UCSD-AML1 (cell line): ENCODE data around the gene ITIH6.
"Not testable (repeated sequence)": the region's sequence is repeated elsewhere in the genome, so short reads cannot be mapped to it uniquely, and the experiment has no call there.

Source experiments
- DNase-seq: peaks from one replicate; lab custom pipeline; 2025; ENCODE audit not compliant: unreplicated experiment; lab: John Stamatoyannopoulos, UW

The ITIH6 gene

DNA sequence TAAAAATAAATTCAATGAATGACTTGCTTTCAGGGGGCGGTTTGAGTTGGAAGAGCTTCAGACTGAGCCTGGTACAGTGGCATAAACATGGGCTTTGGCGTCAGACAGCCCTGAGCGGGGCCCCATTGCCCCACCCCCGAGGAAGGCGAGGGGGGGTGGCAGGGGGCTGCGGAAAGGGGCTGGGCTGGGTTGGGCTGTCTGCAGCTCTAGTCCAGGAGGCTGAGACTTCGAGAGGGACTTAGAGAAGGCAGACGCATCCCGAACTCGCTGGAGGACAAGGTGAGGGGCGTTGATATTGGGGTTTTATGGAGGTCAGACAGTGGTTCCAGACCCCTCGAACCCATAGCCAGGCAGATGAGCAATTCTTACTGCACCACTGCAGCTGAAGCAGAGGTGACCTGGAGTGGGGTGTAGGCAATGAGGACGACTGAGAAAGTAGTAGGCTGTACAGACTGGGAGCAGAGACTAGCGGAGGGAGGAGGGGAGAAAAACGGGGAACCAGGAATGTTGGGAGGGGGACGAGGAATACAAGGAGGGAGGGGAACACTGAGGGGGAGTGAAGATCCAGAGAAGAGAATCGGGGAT is 9.6 kb upstream of the ITIH6 start, which contains the start of gene MAGED2:
TSS of gene MAGED2 (plus strand) at position 222 of the 585 bp plus-strand sequence. CDS start 1,587 bp downstream, outside the sequence.
- peak; percentile 61 for DNase-seq

DNA sequence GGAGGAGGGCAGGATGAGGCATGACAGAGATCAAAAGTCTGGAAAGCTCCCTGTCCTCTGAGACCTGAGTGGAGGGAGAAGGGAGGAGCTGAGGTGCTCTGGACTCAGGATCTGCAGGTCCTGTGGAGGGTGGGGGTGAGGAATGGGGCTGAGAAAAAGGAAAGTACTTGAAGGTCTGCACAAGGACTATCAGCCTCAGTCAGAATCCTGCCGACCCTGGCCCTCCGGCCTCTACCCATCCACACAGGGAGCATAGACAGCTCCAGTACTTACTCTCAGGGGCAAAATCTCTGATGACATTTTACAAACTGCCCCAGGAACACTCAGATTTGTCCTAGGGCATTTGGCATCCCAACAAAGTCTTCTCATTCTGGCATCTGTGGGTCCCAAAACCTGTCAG is 991 bp upstream of the ITIH6 start:
- DNase-seq, result no peak

DNA sequence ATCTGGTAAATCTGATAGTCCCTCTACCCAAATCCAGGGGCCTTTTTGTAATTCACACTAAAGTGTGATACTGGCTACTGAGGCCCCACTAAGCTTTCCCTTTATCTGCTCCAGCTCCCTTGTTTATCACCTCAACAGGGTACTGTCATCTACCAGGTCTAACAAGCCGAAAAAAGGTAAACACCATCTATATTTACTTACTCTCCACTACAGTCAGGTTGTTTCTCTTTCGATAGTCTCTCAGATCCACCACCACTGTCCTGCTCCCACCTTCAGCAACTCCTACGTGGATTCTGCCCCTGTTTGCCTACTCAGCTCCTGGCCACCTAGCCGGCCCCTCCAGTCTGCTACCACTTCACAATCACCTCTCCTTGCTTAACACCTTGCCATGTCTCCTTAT is 3.3 kb downstream of the ITIH6 start:
- no peak for DNase-seq

DNA sequence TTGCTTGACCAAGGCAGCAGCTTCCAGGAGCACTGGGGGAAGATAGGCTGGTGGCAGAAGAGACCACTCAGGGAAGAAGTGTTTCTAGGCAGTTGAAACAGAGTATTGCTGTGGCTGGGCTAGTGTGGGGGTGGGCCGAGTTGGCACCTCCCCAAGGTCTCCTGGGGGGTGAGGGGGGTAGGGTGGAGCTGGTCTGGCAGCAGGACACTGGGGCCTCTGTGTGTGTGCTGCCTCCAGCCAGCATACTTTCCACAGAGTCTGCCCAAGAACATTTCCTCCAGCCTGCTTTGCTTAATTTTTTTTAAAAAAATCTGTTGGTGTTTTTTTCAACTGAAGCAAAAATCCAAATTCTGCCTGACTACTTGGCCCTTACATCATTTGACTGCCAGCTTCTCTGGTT is 4.0 kb downstream of the ITIH6 start:
- DNase-seq, result no peak

DNA sequence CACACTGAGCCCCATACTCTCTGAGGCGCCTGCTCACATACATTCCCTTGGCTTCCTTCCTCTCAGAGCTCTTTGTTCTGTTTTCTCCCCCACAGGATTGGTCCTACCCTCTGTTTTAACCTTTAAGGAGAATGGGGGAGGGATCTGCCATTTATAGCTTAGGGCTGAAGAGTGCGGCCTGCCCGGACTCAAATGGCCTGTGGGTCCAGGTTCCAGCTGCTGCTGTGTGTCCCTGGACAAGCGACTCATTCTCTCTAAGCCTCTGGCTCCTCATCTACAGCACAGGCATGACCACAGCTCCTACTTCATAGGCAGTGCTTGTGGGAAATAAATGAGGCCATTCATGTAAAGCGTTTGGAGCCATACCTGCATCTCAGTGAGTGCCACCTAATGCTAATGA is 8.7 kb downstream of the ITIH6 start:
- DNase-seq, result not testable (repeated sequence)

DNA sequence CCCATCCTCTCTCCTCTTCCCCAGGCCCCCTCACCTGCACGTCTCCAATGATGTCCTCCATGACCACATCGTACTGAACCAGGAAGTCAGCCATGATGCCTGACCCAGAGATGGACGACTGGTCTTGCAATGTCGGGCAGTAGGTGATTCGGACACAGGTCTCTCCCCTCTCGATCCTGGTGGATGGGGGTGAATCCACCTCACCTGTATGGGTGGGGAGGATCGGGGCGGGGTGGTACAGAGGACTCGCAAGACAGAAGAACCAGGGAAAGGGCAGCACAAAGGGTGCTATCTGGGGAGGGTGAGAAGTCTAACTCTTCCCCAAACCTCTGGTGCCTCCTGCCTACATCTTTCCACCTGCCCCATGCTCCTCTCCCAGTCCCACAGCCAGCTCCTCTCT is 9.6 kb downstream of the ITIH6 start:
- no peak for DNase-seq

DNA sequence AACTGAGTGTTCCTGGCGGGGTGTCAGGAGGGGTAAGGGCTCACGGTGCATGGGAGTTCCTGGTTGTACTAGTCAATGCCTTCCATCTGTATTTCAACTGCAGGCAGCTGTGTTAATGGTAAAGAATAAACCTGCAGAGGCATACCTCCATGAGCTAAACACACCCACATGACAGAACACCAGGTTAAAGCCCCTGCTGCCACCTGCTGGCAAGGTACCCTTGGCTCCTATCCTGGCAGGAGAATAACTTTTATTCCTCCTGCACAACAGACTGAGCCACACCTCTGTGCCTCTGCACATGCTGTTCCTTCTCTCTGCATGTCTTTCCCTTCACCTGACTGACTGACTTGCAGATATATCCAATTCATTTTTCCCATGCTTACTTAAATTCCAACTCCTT is 11.1 kb downstream of the ITIH6 start:
- DNase-seq, result peak; percentile 19

DNA sequence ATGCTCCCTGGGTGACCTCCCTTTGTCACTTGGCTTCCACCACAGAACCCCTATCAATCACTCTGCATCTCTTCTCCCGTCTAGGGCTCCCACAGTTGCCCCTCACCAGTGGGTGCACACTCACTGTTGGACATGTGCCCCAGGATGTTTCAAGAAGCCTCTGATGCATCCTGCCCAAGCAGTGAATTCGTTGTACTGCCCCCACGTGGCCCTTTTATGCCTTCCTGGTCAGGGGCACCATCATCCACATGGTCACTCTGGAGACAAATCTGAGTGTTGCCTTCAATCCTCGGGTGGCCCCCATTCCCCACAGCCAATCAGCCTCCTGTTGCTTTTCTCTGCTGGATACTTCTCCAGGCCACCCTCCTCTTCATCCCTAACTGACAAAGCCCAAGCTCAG is 12.2 kb downstream of the ITIH6 start:
- peak; percentile 21 for DNase-seq

DNA sequence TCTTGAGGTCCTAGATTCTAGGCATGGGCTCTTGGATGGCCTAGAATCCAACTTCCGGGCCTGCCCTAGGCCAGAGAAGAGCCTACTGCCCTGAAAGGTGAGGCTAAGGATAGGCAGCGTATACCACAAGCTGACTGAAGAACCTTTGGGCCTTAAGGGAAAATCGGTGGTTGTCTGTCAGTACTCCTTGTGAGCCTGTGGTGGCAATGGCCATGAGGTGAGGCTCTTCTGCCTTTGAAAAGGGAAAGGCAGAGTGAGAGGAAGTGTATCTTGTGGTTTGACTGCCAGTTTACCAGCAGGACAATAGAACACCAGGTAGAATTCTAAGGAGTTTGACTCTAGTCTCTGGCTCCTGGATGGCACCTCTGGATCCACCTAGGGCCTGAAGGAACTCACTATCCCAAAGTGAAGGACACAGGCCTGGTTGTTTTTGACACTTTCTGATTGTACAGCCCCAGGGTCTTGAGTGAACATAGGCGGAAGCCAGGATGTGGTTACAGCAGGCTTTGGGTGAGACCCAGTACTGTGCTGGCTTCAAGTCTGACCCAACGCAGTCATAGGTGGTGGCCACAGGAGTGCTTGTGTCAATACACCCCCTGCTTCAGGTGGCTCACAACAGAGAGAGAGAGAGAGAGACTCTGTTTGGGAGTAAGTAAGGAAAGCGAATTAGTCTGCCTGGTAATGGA is 20.9 kb downstream of the ITIH6 start:
- DNase-seq, result no peak

DNA sequence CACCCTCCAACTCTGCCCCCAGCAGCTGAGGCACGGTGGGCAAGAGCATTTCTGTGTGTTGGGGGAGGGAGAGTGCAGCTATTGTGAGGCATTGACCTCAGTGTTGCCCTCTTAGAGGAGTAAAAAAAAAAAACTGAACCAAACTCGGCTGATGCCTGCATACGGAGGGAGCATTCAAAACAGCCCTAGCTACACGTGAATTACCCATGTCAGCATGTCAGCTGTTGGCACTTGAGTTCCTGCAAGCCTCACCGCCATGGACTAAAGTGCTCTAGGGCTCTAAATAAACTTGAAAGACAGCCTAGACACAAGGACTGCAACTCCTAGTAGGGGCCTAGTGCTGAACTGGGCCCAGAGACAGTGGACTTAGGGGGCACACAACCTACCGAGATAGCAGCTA is 22.0 kb downstream of the ITIH6 start:
- DNase-seq, result no peak

DNA sequence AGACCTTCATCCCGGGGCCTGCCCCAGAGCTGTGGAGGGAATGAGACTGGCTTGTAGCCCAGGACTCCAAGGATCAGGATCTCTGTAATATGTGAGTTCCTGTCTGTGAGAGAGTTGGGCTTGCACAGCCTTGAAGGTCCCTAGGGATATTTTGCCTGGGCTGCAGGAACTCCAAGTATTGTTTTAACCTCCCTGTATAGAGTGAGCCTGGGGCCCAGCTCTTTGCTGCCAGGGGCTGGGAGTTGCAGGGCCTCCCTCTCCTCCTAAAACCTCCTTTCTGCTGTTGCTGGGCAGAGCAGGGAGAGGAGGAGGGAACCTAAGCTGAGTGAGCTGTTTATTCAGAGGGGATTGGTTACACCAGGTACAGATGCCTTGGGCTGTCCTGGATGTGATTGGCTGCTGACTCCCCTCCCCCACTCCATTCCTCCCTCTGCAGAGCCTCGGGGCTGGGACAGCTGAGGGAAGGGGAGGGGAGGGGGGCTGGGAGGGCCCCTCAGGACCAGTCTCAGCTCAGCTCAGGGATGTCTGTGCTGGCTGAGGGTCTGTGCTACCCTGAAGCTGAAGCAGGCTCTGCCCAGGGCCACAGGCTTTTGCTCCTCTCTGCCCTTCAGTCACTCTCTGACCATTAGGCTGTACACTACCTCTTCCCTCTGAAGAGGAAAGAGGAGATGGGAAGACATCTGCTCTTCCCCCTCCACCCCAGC is 23.5 kb downstream of the ITIH6 start:
- not testable (repeated sequence) for DNase-seq

DNA sequence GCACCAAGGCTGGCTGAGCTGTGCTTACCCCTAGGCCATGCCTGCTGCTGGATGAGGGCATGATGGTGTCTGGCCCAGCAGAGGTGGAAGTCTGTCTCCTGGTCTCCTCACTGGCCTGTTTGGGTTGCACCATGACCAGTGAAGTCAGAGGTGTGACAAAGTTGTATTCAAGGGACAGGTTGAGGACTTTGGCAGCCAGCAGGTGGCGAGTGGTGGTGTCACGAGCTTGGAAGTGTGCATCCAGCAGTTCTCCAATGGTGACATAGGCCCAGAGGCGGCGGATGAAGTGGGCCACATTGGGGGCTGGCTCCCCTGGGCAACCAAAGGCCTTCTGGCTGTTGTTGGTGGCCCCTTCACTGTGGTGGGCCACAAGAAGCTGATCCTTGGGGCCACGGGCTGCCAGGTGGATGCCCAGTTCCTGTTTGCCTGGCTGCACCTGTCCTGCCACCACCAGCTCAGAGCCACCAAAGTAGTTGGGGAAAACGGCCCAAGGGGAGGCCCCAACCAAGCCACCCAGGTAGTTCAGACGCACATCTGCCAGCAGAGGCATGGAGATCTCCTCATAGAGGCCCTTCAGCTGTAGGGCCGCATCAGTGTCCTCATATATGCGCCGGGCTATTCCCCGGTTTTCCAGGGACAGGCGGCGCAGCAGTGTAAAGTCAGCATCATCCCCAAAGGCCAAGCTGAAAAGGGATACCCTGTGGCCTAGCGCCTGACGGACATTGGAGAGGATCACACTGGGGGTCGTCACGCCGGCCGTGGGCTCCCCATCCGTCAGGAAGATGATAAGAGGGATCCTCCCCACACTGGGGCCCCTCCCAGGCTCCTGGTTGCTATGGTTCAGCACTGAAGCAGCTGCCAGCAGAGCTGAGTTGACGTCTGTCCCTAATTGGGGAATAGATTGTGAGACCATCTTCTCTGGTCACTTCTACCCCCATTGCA is 39.7 kb downstream of the ITIH6 start:
- DNase-seq, result no peak

DNA sequence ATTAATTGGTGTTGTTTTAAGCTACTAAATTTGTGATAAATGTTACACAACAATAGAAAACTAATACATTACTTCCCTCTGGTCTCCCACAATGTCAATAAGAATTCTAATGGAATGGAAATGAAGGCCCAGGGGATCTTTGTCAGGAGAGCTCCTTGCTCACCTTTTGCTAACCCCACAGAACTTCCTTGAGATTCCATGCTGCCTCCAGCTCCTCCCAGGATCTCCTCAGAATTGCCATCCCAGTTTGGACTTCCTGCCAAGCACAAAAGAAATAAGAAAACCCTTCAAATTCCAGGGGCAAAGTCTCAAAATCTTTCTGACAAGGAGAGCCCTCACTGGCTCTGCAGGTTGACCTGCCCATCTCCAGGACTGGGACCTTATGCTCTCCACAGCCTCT is 43.2 kb downstream of the ITIH6 start:
- DNase-seq, result no peak

DNA sequence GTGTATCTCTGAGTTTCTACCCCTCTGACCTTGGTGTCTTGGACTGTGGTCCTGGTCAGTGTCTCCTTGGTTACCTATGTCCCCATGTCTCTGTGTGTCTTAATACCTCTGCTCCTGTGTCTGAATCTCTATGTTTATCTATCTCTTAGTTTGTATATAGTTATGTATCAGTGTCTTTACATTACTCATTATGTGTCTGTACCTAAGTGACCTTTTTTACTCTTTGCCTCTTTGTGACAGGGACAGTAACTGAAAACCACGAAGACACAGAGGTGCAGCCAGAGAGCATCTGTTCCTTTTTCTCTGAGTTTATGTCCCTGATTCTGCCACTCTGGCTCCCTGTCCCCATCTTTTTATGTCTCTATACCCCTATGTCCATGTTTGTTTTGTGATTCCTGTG is 49.4 kb downstream of the ITIH6 start:
- no peak for DNase-seq

DNA sequence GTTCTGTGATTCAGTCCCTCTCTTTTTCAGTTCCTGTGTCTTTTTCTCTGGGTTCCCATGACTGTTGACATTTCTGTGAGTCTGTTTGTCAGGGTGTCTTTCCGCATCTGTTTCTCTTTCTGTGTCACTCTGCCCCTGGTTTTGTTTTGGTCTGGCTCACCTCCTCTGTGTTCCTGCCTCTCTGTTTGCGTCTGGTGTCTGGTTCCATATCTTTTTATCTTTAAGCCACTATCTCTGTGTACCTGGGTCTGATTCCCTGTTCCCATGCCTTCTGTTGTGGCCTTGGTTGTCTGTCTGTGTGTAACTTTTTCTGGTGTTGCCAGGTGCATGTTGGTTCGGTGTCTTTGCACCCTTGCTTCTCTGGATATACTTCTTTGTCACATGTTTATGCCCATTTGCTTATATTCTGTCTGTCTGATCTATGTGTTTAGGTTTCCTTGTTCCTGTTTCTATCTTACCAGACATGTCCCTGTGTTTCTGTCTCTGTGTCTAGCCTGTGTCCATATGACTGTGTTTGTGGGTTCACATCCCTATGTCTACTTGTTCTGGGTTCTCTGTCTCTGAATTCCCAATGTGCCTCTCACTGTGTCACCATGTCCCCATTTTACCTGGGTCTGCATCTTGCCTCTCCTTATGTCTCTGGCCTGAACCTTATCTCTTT is 50.2 kb downstream of the ITIH6 start:
- DNase-seq, result no peak

DNA sequence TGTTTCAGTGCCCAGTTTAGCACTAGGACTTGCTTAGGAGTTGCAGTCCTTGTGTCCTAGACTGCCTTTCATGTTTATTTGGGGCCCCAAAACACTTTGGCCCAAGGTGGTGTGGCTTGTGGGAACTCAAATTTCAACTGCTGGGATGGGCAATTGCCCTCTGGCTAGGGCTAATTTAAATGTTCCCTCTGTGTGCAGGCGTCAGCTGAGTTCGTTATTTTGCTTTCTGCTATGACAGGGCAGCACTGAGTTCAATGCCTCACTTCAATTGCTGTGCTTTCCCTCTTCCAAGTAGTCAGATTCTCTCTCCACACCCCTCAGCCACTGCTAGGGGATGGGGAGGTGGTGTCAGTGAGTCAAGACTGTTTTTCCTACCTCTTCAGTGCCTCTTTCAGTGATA is 51.1 kb downstream of the ITIH6 start:
- DNase-seq, result no peak

DNA sequence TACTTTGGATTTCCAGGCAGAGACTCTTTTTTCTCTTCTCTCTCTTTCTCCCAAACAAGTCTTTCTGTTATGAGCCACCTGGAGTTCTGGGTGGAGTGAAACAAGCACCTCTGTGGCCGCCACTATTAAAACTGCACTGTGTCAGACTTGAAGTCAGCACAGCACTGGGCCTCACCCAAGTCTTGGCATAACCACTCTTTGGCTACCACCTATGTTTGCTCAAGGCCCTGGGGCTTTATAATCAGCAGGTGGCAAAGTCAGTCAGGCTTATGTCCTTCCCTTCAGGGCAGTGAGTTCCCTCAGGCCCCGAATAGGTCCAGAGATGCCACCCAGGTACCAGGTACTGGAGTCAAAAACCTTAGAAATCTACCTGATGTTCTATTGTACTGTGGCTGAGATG is 52.4 kb downstream of the ITIH6 start:
- no peak for DNase-seq

DNA sequence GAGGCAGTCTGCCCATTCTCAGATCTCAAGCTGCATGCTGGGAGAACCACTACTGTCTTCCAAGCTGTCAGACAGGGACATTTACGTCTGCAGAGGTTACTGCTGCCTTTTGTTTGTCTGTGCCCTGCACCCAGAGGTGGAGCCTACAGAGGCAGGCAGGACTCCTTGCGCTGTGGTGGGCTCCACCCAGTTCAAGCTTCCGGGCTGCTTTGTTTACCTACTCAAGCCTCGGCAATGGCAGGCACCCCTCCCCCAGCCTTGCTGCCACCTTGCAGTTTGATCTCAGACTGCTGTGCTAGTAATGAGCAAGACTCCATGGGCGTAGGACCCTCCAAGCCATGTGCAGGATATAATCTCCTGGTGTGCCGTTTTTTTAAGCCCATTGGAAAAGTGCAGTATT is 59.5 kb downstream of the ITIH6 start:
- DNase-seq, result not testable (repeated sequence)

DNA sequence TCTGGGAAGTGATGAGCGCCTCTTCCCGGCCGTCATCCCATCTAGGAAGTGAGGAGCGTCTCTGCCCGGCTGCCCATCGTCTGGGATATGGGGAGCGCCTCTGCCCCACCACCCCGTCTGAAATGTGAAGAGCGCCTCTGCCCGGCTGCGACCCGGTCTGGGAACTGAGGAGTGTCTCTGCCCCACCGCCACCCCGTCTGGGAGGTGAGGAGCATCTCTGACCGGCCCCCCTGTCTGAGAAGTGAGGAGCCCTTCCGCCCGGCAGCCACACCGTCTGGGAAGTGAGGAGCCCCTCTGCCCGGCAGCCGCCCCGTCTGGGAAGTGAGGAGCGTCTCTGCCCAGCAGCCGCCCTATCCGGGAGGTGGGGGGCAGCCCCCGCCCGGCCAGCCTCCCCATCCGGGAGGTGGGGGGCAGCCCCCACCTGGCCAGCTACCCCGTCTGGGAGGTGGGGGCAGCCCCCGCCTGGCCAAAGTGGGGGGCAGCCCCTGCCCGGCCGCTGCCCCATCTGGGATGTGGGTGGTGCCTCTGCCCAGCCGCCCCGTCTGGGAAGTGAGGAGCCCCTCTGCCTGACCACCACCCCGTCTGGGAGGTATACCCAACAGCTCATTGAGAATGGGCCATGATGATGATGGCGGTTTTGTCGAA is 61.6 kb downstream of the ITIH6 start:
- not testable (repeated sequence) for DNase-seq

DNA sequence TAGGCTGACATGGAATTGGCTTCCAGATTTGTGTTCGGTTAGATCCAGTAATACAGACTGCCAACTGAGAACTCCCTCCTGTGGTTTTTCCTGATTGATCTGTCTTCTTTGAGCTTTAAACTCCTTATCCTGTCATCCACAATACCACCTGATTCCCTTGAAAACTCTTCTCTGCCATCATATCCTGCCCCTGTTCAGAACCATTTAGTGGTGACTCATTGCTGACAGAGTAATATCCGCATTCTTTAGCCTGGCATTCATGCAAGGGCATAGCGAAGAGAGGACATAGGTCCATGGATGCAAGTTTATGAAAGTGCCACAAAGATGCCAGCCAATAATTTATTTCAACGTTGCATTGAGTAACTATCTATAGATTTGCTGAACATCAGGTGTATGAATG is 76.6 kb downstream of the ITIH6 start:
- no peak for DNase-seq
